ENCODE results near the gene TIMM50.
"Not testable (repeated sequence)": the region's sequence is repeated elsewhere in the genome, so short reads cannot be mapped to it uniquely, and the experiment has no call there.

TIMM50 gene

DNA sequence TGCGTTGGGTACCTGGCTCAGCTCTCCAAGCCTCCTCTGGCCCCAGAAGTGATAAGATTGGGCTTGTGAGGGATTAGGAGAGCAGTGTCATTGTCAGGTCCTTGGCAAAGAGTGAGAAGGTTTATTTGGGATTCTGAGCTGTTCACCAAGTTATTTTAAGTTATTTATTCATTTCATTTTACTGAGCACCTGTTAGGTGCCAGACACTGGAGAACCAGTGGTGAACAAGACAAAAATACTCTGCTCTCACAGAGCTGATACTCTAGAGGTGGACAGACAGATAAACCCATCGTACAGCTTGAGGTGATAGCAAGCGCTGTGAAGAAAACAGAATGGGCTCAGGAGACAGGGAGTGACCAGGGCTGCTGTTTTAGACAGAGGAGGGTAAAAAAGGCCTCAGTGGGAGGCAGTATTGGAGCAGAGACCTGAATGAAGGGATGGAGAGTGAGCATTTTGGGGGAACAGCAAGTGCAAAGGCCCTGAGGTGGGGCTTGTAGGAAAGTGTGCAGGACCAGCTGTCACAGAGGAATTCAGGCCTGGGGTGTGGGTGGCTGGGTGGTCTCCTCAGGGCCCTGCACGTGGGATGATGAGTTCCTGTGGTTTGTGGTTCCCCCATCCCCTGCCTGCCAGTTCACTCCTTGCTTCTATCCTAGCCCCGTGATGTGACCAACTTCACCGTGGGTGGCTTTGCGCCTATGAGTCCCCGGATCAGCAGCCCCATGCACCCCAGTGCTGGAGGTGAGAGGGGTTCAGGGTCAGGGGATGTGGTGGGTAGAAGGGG, 8.7 kb upstream of the TIMM50 start:
- TF ChIP-seq, protein P1, sequence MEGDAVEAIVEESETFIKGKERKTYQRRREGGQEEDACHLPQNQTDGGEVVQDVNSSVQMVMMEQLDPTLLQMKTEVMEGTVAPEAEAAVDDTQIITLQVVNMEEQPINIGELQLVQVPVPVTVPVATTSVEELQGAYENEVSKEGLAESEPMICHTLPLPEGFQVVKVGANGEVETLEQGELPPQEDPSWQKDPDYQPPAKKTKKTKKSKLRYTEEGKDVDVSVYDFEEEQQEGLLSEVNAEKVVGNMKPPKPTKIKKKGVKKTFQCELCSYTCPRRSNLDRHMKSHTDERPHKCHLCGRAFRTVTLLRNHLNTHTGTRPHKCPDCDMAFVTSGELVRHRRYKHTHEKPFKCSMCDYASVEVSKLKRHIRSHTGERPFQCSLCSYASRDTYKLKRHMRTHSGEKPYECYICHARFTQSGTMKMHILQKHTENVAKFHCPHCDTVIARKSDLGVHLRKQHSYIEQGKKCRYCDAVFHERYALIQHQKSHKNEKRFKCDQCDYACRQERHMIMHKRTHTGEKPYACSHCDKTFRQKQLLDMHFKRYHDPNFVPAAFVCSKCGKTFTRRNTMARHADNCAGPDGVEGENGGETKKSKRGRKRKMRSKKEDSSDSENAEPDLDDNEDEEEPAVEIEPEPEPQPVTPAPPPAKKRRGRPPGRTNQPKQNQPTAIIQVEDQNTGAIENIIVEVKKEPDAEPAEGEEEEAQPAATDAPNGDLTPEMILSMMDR (IDR thresholded peaks at IDR 0.05; ENCODE audit: insufficient read depth, missing control alignments): no peak

DNA sequence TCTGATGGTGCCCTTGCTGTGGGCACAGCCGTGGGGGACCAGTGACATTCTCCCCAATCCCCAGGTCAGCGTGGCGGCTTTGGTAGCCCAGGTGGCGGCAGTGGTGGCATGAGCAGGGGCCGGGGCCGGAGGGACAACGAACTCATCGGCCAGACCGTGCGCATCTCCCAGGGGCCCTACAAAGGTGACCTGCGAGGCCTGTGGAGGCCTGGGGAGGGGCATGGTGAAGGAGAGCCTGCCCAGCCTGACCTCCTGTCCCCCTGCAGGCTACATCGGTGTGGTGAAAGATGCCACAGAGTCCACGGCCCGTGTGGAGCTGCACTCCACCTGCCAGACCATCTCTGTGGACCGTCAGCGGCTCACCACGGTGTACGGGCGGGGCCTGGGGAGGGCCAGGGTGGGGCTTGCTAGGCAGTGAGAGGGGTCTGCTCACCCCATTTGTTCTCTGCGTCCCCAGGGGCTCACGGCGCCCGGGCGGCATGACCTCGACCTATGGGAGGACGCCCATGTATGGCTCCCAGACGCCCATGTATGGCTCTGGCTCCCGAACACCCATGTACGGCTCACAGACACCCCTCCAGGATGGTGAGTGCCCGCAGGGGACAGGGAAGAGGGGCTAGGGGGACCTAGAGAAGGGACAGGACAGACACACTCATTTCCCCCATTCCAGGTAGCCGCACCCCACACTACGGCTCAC, 7.7 kb upstream of the TIMM50 start:
- FAIRE-seq (no peak), DNase-seq (ENCODE audit: insufficient read length, low spot score) (no peak)
- TF ChIP-seq, protein P1 (IDR thresholded peaks at IDR 0.05; ENCODE audit: insufficient read depth, missing control alignments): no peak

More for the DNA sequence above, 8.7 kb upstream of the TIMM50 start:
- no peak for FAIRE-seq
- no peak for DNase-seq (ENCODE audit: insufficient read length, low spot score)

DNA sequence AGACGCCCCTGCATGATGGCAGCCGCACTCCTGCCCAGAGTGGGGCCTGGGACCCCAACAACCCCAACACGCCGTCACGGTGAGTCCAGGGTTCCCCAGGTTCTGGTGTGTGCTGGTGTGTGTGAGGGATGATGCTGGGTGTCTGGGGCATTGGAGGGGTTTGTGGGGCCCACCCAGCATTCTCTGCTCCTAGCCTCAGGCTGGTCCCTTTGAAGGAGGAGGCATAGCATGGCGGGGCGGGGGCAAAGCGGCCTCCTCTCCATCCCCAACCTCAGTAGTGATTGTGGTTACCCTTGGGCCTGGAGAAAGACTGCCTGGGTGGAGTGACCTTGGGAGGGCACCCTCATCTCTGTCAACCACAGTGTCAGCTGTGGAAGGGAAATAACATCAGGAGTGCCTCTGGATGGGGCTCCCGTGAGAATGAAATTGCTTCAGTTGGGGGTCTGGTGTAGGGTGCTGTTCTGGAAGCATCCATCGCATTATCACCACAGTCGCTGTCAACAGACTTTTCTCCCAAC, 7.1 kb upstream of the TIMM50 start:
- no peak for FAIRE-seq
- TF ChIP-seq, protein P1 (IDR thresholded peaks at IDR 0.05; ENCODE audit: insufficient read depth, missing control alignments): no peak
- DNase-seq (ENCODE audit: insufficient read length, low spot score): no peak

DNA sequence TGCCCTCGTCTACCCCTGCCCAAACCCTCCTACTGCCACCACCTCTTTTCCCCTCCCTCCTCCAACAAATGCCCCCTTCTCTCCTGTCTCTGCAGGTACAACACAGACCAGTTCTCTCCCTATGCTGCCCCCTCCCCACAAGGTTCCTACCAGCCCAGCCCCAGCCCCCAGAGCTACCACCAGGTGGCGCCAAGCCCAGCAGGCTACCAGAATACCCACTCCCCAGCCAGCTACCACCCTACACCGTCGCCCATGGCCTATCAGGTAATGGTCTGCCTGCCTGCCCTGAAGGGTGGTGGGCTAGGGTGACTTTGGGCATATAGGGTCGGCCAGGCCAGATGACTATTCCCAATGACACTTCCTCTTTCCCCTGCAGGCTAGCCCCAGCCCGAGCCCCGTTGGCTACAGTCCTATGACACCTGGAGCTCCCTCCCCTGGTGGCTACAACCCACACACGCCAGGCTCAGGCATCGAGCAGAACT, 6.5 kb upstream of the TIMM50 start:
- DNase-seq (ENCODE audit: insufficient read length, low spot score) (peak; percentile 75), FAIRE-seq (no peak)
- TF ChIP-seq, protein P1 (IDR thresholded peaks at IDR 0.05; ENCODE audit: insufficient read depth, missing control alignments): peak; percentile 76

DNA sequence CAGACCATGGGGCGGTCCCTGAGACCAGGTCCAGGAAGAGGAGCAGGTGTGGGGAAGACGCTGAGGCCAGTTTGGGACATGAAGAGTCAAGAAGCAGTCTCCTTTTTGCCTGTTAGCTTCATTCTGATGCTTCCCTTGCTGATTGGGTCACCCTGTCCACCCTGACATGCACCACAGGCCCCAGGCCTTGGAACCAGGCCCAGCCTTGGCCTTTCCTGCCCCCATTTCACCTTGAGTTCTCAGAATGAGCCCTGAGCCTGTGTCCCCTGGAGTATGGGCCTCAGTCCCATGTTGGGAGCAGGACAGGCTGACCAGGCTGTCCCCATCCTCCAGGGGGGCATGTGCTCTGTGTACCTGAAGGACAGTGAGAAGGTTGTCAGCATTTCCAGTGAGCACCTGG, 4.9 kb upstream of the TIMM50 start:
- no peak for DNase-seq (ENCODE audit: insufficient read length, low spot score)
- TF ChIP-seq, protein P1 (IDR thresholded peaks at IDR 0.05; ENCODE audit: insufficient read depth, missing control alignments): no peak
- FAIRE-seq: no peak

DNA sequence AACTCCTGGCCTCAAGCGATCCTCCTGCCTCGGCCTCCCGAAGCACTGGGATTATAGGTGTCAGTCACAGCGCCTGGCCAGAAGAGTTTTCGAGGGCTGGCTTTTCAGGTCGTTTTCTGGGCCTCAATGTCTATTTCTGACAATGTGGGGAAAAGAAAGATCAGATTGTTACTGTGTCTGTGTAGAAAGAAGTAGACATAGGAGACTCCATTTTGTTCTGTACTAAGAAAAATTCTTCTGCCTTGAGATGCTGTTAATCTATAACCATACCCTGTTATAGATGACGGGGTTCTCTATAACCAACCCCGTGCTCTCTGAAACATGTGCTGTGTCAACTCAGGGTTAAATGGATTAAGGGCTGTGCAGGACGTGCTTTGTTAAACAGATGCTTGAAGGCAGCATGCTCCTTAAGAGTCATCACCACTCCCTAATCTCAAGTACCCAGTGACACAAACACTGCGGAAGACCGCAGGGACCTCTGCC, 1.3 kb upstream of the TIMM50 start:
- FAIRE-seq; DNase-seq (ENCODE audit: insufficient read length, low spot score): not testable (repeated sequence)

DNA sequence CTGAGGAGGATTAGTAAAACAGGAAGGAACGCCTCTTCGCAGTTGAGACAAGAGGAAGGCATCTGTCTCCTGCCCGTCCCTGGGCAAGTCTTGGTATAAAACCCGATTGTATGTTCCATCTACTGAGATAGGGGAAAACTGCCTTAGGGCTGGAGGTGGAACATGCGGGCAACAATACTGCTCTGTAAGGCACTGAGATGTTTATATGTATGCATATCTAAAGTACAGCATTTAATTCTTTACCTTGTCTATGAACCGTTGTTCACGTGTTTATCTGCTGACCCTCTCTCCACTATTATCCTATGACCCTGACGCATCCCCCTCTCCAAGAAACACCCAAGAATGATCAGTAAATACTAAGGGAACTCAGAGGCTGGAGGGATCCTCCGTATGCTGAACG, 722 bp upstream of the TIMM50 start:
- no peak for FAIRE-seq
- TF ChIP-seq, protein P1 (IDR thresholded peaks at IDR 0.05; ENCODE audit: insufficient read depth, missing control alignments): no peak
- DNase-seq (ENCODE audit: insufficient read length, low spot score): no peak

All from D721Med (cell line).